HG03103 (cell line): ENCODE measurements around the gene MARVELD3.
"Not testable (repeated sequence)": the region's sequence is repeated elsewhere in the genome, so short reads cannot be mapped to it uniquely, and the experiment has no call there.

ENCODE experiments used
- ATAC-seq: cut with Tn5 transposase; IDR thresholded peaks from one replicate; pipeline ENCODE4 v1.9.1; 2021; ENCODE audit warnings: low read depth; ENCODE audit not compliant: unreplicated experiment

MARVELD3 gene

GRCh38 chr16:71669926-71670536 is 44.0 kb downstream of the MARVELD3 start:
- ATAC-seq: no peak

DNA sequence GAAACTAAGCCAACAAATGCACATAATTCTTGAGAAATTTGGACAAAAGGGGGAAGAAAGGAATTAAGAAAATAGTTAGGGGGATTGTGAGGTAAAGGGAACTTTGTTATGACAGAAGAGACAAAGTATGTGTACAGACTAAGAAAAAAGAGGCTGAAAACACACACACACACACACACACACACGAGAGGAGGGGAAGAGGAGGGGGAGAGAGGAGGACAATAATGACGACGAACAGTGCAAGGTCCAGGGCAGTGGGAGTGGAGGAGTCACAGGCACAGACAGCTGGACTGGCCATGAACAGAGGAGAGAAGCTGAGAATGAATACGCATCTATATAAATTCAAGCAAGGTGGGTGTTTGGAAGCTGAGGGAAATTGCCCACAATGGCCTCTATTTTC is 44.6 kb downstream of the MARVELD3 start:
- no peak for ATAC-seq

- no peak for ATAC-seq
Observed at GRCh38 chr16:71671165-71671564, 45.2 kb downstream of the MARVELD3 start.

GRCh38 chr16:71672125-71672524 is 46.1 kb downstream of the MARVELD3 start:
- no peak for ATAC-seq

GRCh38 chr16:71672803-71673581 is 47.0 kb downstream of the MARVELD3 start:
- no peak for ATAC-seq

DNA sequence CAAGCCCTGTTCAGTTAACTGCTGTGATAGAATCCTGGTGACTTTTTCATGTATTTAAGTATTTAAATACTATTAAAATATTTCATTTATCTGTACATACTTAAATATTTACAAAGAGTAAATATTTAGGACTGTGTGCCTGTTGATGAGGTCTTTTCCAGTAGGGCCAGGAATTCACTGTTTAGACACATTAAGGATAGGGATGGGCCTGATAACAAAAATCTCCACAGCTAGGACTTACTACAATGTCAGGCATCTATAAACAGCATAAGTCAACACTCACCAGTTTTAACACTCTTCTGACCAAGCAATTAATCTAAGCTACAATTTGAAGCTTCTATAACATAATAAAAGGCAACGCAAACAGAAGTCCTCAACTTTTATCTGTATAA is 47.6 kb downstream of the MARVELD3 start:
- no peak for ATAC-seq

- ATAC-seq: no peak
Observed at GRCh38 chr16:71674229-71674628, 48.2 kb downstream of the MARVELD3 start.

DNA sequence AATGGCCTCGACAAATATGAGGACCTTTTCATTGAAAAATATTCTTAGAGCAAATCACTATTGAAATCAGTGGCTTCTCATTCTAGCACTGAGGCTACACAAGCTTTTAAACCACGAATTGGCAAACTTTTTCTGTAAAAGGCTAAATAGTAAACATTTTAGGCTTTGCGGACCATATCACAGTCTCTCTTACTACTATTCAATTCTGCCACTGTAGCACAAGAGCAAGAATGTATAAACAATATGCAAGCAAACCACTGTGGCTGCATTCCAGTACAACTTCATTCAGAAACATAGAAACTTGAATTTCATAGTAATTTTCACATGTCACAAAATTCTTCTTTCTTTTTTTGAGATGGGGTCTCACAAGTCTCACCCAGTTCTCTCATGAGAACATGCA is 49.4 kb downstream of the MARVELD3 start:
- no peak for ATAC-seq

GRCh38 chr16:71676236-71676635 is 50.3 kb downstream of the MARVELD3 start:
- no peak for ATAC-seq

- no peak for ATAC-seq
Observed at GRCh38 chr16:71681360-71681759, 55.4 kb downstream of the MARVELD3 start.

GRCh38 chr16:71684280-71684679 is 58.3 kb downstream of the MARVELD3 start:
- not testable (repeated sequence) for ATAC-seq
